Parathyroid adenoma (tissue), 2 donors: ENCODE measurements around the gene BTNL8.

Source experiments
- H2AFZ ChIP-seq: fragments of 300-600 bp; sonication (generic); one replicate; pipeline ENCODE4 v1.7.0; 2017; ENCODE audit warnings: antibody characterized with exemption, mild to moderate bottlenecking
- H3K27ac ChIP-seq: fragments of 300-600 bp; sonication (generic); one replicate; pipeline ENCODE4 v1.7.0; 2017
- H3K27me3 ChIP-seq: fragments of 300-600 bp; sonication (generic); one replicate; pipeline ENCODE4 v1.7.0; 2017; ENCODE audit warnings: low read length; ENCODE audit not compliant: control insufficient read depth, insufficient read depth
- H3K36me3 ChIP-seq: fragments of 300-600 bp; sonication (generic); one replicate; pipeline ENCODE4 v1.7.0; 2017; ENCODE audit warnings: low read length; ENCODE audit not compliant: control insufficient read depth, insufficient read depth
- H3K4me1 ChIP-seq: fragments of 300-600 bp; sonication (generic); one replicate; pipeline ENCODE4 v1.7.0; 2017; ENCODE audit warnings: control low read depth
- H3K4me2 ChIP-seq: fragments of 300-600 bp; sonication (generic); one replicate; pipeline ENCODE4 v1.7.0; 2017; ENCODE audit warnings: low read length
- H3K4me3 ChIP-seq: fragments of 300-600 bp; sonication (generic); one replicate; pipeline ENCODE4 v1.7.0; 2017; ENCODE audit warnings: low read depth, low read length
- H3K79me2 ChIP-seq: fragments of 300-600 bp; sonication (generic); one replicate; pipeline ENCODE4 v1.7.0; 2017; ENCODE audit warnings: control low read depth
- H3K9ac ChIP-seq: fragments of 300-600 bp; sonication (generic); one replicate; pipeline ENCODE4 v1.7.0; 2017; ENCODE audit warnings: mild to moderate bottlenecking
- H3K9me3 ChIP-seq: fragments of 300-600 bp; sonication (generic); one replicate; pipeline ENCODE4 v1.7.0; 2017; ENCODE audit warnings: low read length; ENCODE audit not compliant: control insufficient read depth
- CTCF ChIP-seq: fragments of 300-600 bp; sonication (generic); IDR thresholded peaks from one replicate; pipeline ENCODE4 v1.7.0; 2017; ENCODE audit warnings: antibody characterized with exemption, mild to moderate bottlenecking
- donor health status: primary hyperparathyroidism.

BTNL8 gene, protein sequence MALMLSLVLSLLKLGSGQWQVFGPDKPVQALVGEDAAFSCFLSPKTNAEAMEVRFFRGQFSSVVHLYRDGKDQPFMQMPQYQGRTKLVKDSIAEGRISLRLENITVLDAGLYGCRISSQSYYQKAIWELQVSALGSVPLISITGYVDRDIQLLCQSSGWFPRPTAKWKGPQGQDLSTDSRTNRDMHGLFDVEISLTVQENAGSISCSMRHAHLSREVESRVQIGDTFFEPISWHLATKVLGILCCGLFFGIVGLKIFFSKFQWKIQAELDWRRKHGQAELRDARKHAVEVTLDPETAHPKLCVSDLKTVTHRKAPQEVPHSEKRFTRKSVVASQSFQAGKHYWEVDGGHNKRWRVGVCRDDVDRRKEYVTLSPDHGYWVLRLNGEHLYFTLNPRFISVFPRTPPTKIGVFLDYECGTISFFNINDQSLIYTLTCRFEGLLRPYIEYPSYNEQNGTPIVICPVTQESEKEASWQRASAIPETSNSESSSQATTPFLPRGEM

GRCh38 chr5:180898621-180899246, at the start of gene BTNL8:
TSS of gene BTNL8 (plus strand) at chr5:180899159. CDS start at chr5:180899311, 152 bp downstream.
- no peak within 1 kb of the TSS for H3K4me2 ChIP-seq
- H2AFZ ChIP-seq, result no peak within 1 kb of the TSS
- no peak within 1 kb of the TSS for H3K9ac ChIP-seq
- H3K79me2 ChIP-seq, result no peaks in the 10 kb centered on the region
- H3K4me1 ChIP-seq, result no peaks in the 10 kb centered on the region
- TF ChIP-seq CTCF, result no peak
- H3K4me3 ChIP-seq, result no peak within 1 kb of the TSS
- H3K36me3 ChIP-seq, result no peaks in the 10 kb centered on the region
- H3K9me3 ChIP-seq, result no peaks in the 10 kb centered on the region
- no peaks in the 10 kb centered on the region for H3K27me3 ChIP-seq
- peak within 1 kb of the TSS; percentile 46 for H3K27ac ChIP-seq

DNA sequence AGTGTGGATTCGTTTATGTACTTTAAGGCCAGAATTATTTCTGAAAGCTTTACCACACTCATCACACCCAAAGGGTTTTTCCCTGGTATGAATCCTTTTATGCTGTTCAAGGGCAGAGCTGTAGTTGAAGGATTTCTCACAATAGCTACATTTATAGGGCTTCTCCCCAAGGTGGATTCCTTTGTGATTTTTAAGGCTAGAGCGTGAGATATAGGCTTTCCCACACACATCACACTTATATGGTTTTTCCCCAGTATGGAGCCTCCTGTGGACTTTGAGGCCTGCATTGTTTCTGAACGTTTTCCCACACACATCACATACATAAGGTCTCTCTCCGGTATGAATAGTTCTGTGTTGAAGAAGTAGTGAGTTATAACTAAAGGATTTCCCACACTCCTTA, 49.1 kb upstream of the BTNL8 start:
- TF ChIP-seq CTCF, result no peak
- H3K36me3 ChIP-seq, result peaks cover 9% of the 10 kb centered on the region
- H3K27me3 ChIP-seq, result no peaks in the 10 kb centered on the region
- H3K4me2 ChIP-seq, result no peak overlapping the region
- H3K79me2 ChIP-seq, result peaks cover 7% of the 10 kb centered on the region
- no peak overlapping the region for H3K9ac ChIP-seq
- no peak overlapping the region for H3K27ac ChIP-seq
- peaks cover 5% of the 10 kb centered on the region for H3K9me3 ChIP-seq
- no peak overlapping the region for H3K4me3 ChIP-seq
- no peaks in the 10 kb centered on the region for H3K4me1 ChIP-seq
- no peak overlapping the region for H2AFZ ChIP-seq

- no peak overlapping the region for H3K4me2 ChIP-seq
- TF ChIP-seq CTCF, result no peak
- no peaks in the 10 kb centered on the region for H3K27me3 ChIP-seq
- peaks cover 5% of the 10 kb centered on the region for H3K9me3 ChIP-seq
- H3K4me1 ChIP-seq, result no peaks in the 10 kb centered on the region
- H2AFZ ChIP-seq, result no peak overlapping the region
- no peak overlapping the region for H3K9ac ChIP-seq
- no peak overlapping the region for H3K27ac ChIP-seq
- peaks cover 9% of the 10 kb centered on the region for H3K36me3 ChIP-seq
- H3K79me2 ChIP-seq, result peaks cover 10% of the 10 kb centered on the region
- no peak overlapping the region for H3K4me3 ChIP-seq
Observed at GRCh38 chr5:180850434-180851078, 48.4 kb upstream of the BTNL8 start.

DNA sequence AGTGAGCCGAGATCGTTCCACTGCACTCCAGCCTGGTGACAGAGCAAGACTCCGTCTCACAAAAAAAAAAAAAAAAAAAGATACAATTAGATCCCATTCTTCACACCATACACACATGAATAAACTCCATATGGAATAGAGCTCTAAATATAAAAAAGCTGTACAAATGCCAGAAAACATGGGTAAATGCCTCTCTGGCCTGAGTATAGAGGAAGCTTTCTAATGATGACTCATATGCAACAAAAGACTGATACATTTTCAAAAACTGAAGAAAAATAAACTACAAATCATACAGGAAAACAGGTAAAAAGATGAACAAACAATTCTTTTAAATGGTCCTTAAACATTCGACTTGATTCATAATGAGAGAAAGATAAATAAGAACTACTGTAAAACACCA, 46.5 kb upstream of the BTNL8 start:
- Histone ChIP-seq H3K9ac (no peak overlapping the region), H2AFZ (no peak overlapping the region), H3K9me3 (peaks cover 5% of the 10 kb centered on the region), H3K36me3 (peaks cover 9% of the 10 kb centered on the region), H3K27me3 (no peaks in the 10 kb centered on the region), H3K4me1 (no peaks in the 10 kb centered on the region), H3K4me2 (no peak overlapping the region), H3K4me3 (no peak overlapping the region), H3K27ac (no peak overlapping the region), H3K79me2 (peaks cover 13% of the 10 kb centered on the region)
- TF ChIP-seq CTCF, result no peak
